Trophoblast cell (in vitro differentiated cells and primary cell): ENCODE data around the gene NUP93.

Experiments used
- DNase-seq, 2 donors: peaks; one replicate each; pipeline ENCODE4 v3.0.0-alpha.2; 2016
- H2AFZ ChIP-seq: 2 replicates; pipeline ENCODE4 v1.6.1; 2013; ENCODE audit warnings: low read length, moderate library complexity, mild to moderate bottlenecking; ENCODE audit not compliant: insufficient read depth, poor library complexity
- H2AK5ac ChIP-seq: 2 replicates; pipeline ENCODE4 v1.6.1; 2013; ENCODE audit warnings: mild to moderate bottlenecking, low read length
- H2BK120ac ChIP-seq: 2 replicates; pipeline ENCODE4 v1.6.1; 2013; ENCODE audit warnings: low read length, mild to moderate bottlenecking, moderate library complexity; ENCODE audit not compliant: insufficient read depth, poor library complexity
- H2BK12ac ChIP-seq: 2 replicates; pipeline ENCODE4 v1.6.1; 2013; ENCODE audit warnings: mild to moderate bottlenecking, low read length, moderate library complexity
- H2BK5ac ChIP-seq: 2 replicates; pipeline ENCODE4 v1.6.1; 2013; ENCODE audit warnings: low read length, low read depth, moderate library complexity, mild to moderate bottlenecking; ENCODE audit not compliant: poor library complexity
- H3K14ac ChIP-seq: 2 replicates; pipeline ENCODE4 v1.6.1; 2013; ENCODE audit warnings: mild to moderate bottlenecking, low read length
- H3K18ac ChIP-seq: 2 replicates; pipeline ENCODE4 v1.6.1; 2013; ENCODE audit warnings: mild to moderate bottlenecking, low read length
- H3K23ac ChIP-seq: 2 replicates; pipeline ENCODE4 v1.6.1; 2013; ENCODE audit warnings: low read length
- H3K27ac ChIP-seq: 2 replicates; pipeline ENCODE4 v1.5.1; 2013; ENCODE audit warnings: low read depth, mild to moderate bottlenecking, inconsistent platforms, low read length, moderate library complexity
- H3K27me3 ChIP-seq: 2 replicates; pipeline ENCODE4 v1.6.1; 2013; ENCODE audit warnings: inconsistent platforms, mild to moderate bottlenecking, low read length, moderate library complexity; ENCODE audit not compliant: insufficient read depth
- H3K36me3 ChIP-seq, 2 experiments: 1 replicate in 1 of 2; 2 replicates in 1 of 2; pipeline ENCODE4 v1.6.1; 2013; ENCODE audit warnings: low read length in 2 of 2, mild to moderate bottlenecking in 2 of 2, moderate library complexity in 1 of 2; ENCODE audit not compliant: insufficient read depth in 2 of 2, control insufficient read depth in 1 of 2
- H3K4ac ChIP-seq: 2 replicates; pipeline ENCODE4 v1.6.1; 2013; ENCODE audit warnings: low read depth, mild to moderate bottlenecking, low read length, moderate library complexity
- H3K4me1 ChIP-seq, 2 experiments: 1 replicate in 1 of 2; 2 replicates in 1 of 2; pipeline ENCODE4 v1.6.1; 2013; ENCODE audit warnings: low read length in 2 of 2, mild to moderate bottlenecking in 2 of 2, moderate library complexity in 1 of 2; ENCODE audit not compliant: insufficient read depth in 2 of 2, control insufficient read depth in 1 of 2
- H3K4me2 ChIP-seq: 2 replicates; pipeline ENCODE4 v1.6.1; 2013; ENCODE audit warnings: inconsistent platforms, mild to moderate bottlenecking, low read length, moderate library complexity
- H3K4me3 ChIP-seq: 2 replicates; pipeline ENCODE4 v1.5.1; 2013; ENCODE audit warnings: mild to moderate bottlenecking, low read depth, low read length, inconsistent platforms
- H3K79me1 ChIP-seq: one replicate; pipeline ENCODE4 v1.6.1; 2013; ENCODE audit warnings: low read length
- H3K79me2 ChIP-seq: 2 replicates; pipeline ENCODE4 v1.6.1; 2013; ENCODE audit warnings: low read length, mild to moderate bottlenecking; ENCODE audit not compliant: control insufficient read depth, insufficient read depth, poor library complexity
- H3K9ac ChIP-seq: 2 replicates; pipeline ENCODE4 v1.6.1; 2013; ENCODE audit warnings: mild to moderate bottlenecking, low read length
- H3K9me3 ChIP-seq: 2 replicates; pipeline ENCODE4 v1.6.1; 2013; ENCODE audit warnings: low read depth, mild to moderate bottlenecking, control low read depth, inconsistent platforms, low read length; ENCODE audit not compliant: insufficient read depth
- H4K12ac ChIP-seq: 2 replicates; pipeline ENCODE4 v1.6.1; 2013; ENCODE audit warnings: low read depth, mild to moderate bottlenecking, low read length, moderate library complexity
- H4K8ac ChIP-seq: 2 replicates; pipeline ENCODE4 v1.6.1; 2013; ENCODE audit warnings: low read depth, mild to moderate bottlenecking, low read length, moderate library complexity
- H4K91ac ChIP-seq: one replicate; pipeline ENCODE4 v1.6.1; 2013; ENCODE audit warnings: low read depth, mild to moderate bottlenecking, low read length, moderate library complexity
- WGBS: extraction: QIAGEN DNeasy Blood & Tissue Kit; methylation state at CpG from one replicate; pipeline ENCODE4 v1.1.7; 2013; ENCODE audit warnings: missing lambda C conversion rate; ENCODE audit not compliant: insufficient read length, insufficient coverage; ENCODE audit errors: extremely low coverage; 5-methylcytosine and 5-hydroxymethylcytosine counted together

Gene NUP93

GRCh38 chr16:56814537-56815432, 84.9 kb downstream of the NUP93 start:
- peak overlapping the region; percentile 72 for H2BK5ac ChIP-seq

GRCh38 chr16:56815721-56816120, 85.8 kb downstream of the NUP93 start:
- H3K79me2 ChIP-seq = no peaks in the 10 kb centered on the region
- no peak overlapping the region for H3K9ac ChIP-seq
- H4K12ac ChIP-seq = no peak overlapping the region
- no peak for DNase-seq
- H3K27ac ChIP-seq = no peak overlapping the region
- H3K14ac ChIP-seq = no peak overlapping the region
- H2BK12ac ChIP-seq = no peak overlapping the region
- H3K27me3 ChIP-seq = no peaks in the 10 kb centered on the region
- peak overlapping the region; percentile 1 for H3K18ac ChIP-seq
- H3K4ac ChIP-seq = peak overlapping the region; percentile 7
- H2AFZ ChIP-seq = no peak overlapping the region
- H2BK5ac ChIP-seq = no peak overlapping the region
- H3K9me3 ChIP-seq = no peaks in the 10 kb centered on the region
- H3K4me2 ChIP-seq = peak overlapping the region; percentile 29
- H3K4me1 ChIP-seq = peaks cover 6 to 16% of the 10 kb centered on the region in 2 experiments
- H3K79me1 ChIP-seq = peaks cover 9% of the 10 kb centered on the region
- H3K4me3 ChIP-seq = no peak overlapping the region
- H2BK120ac ChIP-seq = no peak overlapping the region
- H2AK5ac ChIP-seq = no peak overlapping the region
- no peak overlapping the region for H4K8ac ChIP-seq
- H4K91ac ChIP-seq = peak overlapping the region; percentile 8
- peaks cover 2 to 3% of the 10 kb centered on the region in 2 experiments for H3K36me3 ChIP-seq
- no peak overlapping the region for H3K23ac ChIP-seq

More at GRCh38 chr16:56814537-56815432, 84.9 kb downstream of the NUP93 start:
- H2AFZ ChIP-seq = no peak overlapping the region
- H4K8ac ChIP-seq = peak overlapping the region; percentile 75
- H3K27ac ChIP-seq = peak overlapping the region; percentile 97
- H3K14ac ChIP-seq = peak overlapping the region; percentile 48
- peak overlapping the region; percentile 78 for H2BK12ac ChIP-seq
- H3K27me3 ChIP-seq = no peaks in the 10 kb centered on the region
- H3K4ac ChIP-seq = no peak overlapping the region
- peak; percentile 71 to 87 for DNase-seq
- no peaks in the 10 kb centered on the region for H3K79me2 ChIP-seq
- no peak overlapping the region for H4K12ac ChIP-seq
- peaks cover 9% of the 10 kb centered on the region for H3K79me1 ChIP-seq
- peak overlapping the region; percentile 92 for H4K91ac ChIP-seq
- peak overlapping the region; percentile 53 for H3K4me2 ChIP-seq
- H3K4me1 ChIP-seq = peaks cover 6 to 16% of the 10 kb centered on the region in 2 experiments
- no peak overlapping the region for H3K23ac ChIP-seq
- no peak overlapping the region for H3K18ac ChIP-seq
- no peak overlapping the region for H3K9ac ChIP-seq
- no CpG with 5 or more reads among the region's 9 CpGs for WGBS
- no peaks in the 10 kb centered on the region for H3K9me3 ChIP-seq
- no peak overlapping the region for H3K4me3 ChIP-seq
- H2BK120ac ChIP-seq = peak overlapping the region; percentile 83
- H2AK5ac ChIP-seq = no peak overlapping the region
- peaks cover 0 to 2% of the 10 kb centered on the region in 2 experiments for H3K36me3 ChIP-seq

- Histone ChIP-seq H3K4me2 (no peak overlapping the region), H3K79me1 (peaks cover 9% of the 10 kb centered on the region), H3K9me3 (no peaks in the 10 kb centered on the region), H3K36me3 (peaks cover 5 to 14% of the 10 kb centered on the region in 2 experiments), H3K27me3 (no peaks in the 10 kb centered on the region), H3K79me2 (no peaks in the 10 kb centered on the region), H4K8ac (no peak overlapping the region), H3K4ac (no peak overlapping the region), H2BK12ac (no peak overlapping the region), H3K14ac (no peak overlapping the region), H3K18ac (peak overlapping the region; percentile 64), H2AFZ (no peak overlapping the region), H2AK5ac (no peak overlapping the region), H3K4me1 (peaks cover 6 to 16% of the 10 kb centered on the region in 2 experiments), H4K91ac (no peak overlapping the region), H3K9ac (no peak overlapping the region), H3K23ac (no peak overlapping the region), H4K12ac (no peak overlapping the region), H3K4me3 (no peak overlapping the region), H3K27ac (no peak overlapping the region), H2BK120ac (peak overlapping the region; percentile 24), H2BK5ac (no peak overlapping the region)
- no peak for DNase-seq
Observed at GRCh38 chr16:56817056-56817455, 87.1 kb downstream of the NUP93 start.

GRCh38 chr16:56817938-56818337, 88.0 kb downstream of the NUP93 start:
- Histone ChIP-seq H2BK12ac (no peak overlapping the region), H3K23ac (no peak overlapping the region), H3K27me3 (no peaks in the 10 kb centered on the region), H2BK5ac (no peak overlapping the region), H2AFZ (no peak overlapping the region), H3K9me3 (no peaks in the 10 kb centered on the region), H4K91ac (no peak overlapping the region), H2AK5ac (no peak overlapping the region), H3K14ac (no peak overlapping the region), H2BK120ac (no peak overlapping the region), H3K4ac (no peak overlapping the region), H3K36me3 (peaks cover 7 to 18% of the 10 kb centered on the region in 2 experiments), H4K8ac (no peak overlapping the region), H3K9ac (no peak overlapping the region), H3K4me3 (no peak overlapping the region), H3K79me1 (peaks cover 9% of the 10 kb centered on the region), H3K4me1 (peaks cover 6 to 14% of the 10 kb centered on the region in 2 experiments), H3K18ac (no peak overlapping the region), H4K12ac (no peak overlapping the region), H3K4me2 (no peak overlapping the region), H3K27ac (no peak overlapping the region), H3K79me2 (no peaks in the 10 kb centered on the region)
- peak in 1 of 2 donors; percentile 13 for DNase-seq
- WGBS = no CpG with 5 or more reads among the region's 1 CpG
